Measurements from ENCODE around the gene ABCC6. TPM values are rescaled to one million over a fixed set of nuclear protein-coding genes. Genes with fewer than 3 reads are reported as not detected.

ABCC6 gene
- total RNA-seq, 1 donor from 2014 or later = not detected

DNA sequence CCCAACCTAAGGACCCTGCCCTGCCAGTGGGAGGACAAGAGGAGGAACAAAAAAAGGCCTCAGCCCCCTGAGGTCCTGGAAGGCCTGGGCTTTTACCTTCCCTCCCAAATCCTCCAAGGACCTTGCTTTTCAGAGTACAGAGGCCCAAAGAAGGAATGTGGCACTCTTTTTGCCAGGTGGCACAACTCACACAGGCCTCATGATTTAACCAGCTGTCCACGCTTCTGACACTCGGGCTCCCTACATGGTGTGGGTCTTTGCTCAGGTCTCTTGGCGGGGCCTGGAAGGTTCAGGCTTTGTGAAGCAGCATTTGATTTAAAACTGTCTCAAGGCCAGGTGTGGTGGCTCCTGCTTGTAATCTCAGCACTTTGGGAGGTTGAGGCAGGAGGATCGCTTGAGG lies 120.6 kb downstream of the ABCC6 start:
- DNase-seq (ENCODE audit: low read depth) = no peak
- Histone ChIP-seq H3K27me3 (ENCODE audit: control insufficient read depth, insufficient read depth, low read length) (no peaks in the 10 kb centered on the region), H3K4me3 (ENCODE audit: low read depth, low read length) (no peak overlapping the region), H3K36me3 (ENCODE audit: control insufficient read depth, insufficient read depth, low read length) (peaks cover 30% of the 10 kb centered on the region)
- TF ChIP-seq, protein P1, sequence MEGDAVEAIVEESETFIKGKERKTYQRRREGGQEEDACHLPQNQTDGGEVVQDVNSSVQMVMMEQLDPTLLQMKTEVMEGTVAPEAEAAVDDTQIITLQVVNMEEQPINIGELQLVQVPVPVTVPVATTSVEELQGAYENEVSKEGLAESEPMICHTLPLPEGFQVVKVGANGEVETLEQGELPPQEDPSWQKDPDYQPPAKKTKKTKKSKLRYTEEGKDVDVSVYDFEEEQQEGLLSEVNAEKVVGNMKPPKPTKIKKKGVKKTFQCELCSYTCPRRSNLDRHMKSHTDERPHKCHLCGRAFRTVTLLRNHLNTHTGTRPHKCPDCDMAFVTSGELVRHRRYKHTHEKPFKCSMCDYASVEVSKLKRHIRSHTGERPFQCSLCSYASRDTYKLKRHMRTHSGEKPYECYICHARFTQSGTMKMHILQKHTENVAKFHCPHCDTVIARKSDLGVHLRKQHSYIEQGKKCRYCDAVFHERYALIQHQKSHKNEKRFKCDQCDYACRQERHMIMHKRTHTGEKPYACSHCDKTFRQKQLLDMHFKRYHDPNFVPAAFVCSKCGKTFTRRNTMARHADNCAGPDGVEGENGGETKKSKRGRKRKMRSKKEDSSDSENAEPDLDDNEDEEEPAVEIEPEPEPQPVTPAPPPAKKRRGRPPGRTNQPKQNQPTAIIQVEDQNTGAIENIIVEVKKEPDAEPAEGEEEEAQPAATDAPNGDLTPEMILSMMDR (IDR thresholded peaks at IDR 0.05; ENCODE audit: insufficient read depth, low read length, severe bottlenecking) = no peak
- FAIRE-seq = no peak

DNA sequence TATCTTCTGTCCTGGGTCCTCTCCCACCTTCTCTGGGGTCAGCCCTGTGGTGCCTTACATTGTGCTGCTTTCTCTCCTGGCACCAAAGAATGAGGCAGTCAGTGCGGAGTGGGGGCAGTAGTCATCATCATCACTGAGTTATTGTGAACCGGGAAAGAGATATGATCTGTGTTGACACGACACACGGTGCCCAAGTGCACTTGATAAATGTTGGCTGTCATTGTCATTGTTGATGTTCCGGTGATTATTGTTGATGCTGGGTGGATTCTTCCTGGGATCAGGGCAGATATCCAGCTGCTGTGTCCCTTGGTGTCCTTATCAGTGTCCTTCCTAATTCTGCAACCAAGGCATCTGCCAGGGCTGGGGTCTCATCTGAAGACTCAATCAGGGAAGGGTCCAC lies 121.7 kb downstream of the ABCC6 start:
- H3K27me3 ChIP-seq (ENCODE audit: control insufficient read depth, insufficient read depth, low read length) = no peaks in the 10 kb centered on the region
- peak; percentile 13 for FAIRE-seq
- peaks cover 30% of the 10 kb centered on the region for H3K36me3 ChIP-seq (ENCODE audit: control insufficient read depth, insufficient read depth, low read length)
- TF ChIP-seq, protein P1 (IDR thresholded peaks at IDR 0.05; ENCODE audit: insufficient read depth, low read length, severe bottlenecking) = no peak
- no peak overlapping the region for H3K4me3 ChIP-seq (ENCODE audit: low read depth, low read length)
- no peak for DNase-seq (ENCODE audit: low read depth)

DNA sequence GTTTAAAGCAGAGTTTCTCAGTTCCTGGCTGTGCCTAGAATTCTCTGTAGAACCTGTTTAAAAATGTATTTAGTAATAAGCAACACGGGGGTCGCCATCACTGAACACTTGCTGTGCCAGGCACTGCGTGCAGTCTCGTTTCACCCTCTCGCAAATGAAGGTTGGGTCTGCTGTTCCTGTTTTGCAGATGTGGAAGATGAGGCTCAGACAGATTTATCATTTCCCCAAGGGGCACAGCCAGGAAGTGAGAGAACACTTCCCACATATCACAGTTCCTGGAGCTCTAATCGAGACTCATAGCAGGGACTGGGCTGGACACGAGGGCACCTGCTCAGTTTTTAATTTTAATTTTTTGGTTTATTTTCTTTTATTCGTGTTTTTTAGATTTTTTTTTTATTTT lies 122.7 kb downstream of the ABCC6 start:
- TF ChIP-seq, protein P1 (IDR thresholded peaks at IDR 0.05; ENCODE audit: insufficient read depth, low read length, severe bottlenecking) = no peak
- Histone ChIP-seq H3K27me3 (ENCODE audit: control insufficient read depth, insufficient read depth, low read length) (no peaks in the 10 kb centered on the region), H3K4me3 (ENCODE audit: low read depth, low read length) (no peak overlapping the region), H3K36me3 (ENCODE audit: control insufficient read depth, insufficient read depth, low read length) (peaks cover 28% of the 10 kb centered on the region)
- DNase-seq (ENCODE audit: low read depth) = no peak
- FAIRE-seq = no peak

DNA sequence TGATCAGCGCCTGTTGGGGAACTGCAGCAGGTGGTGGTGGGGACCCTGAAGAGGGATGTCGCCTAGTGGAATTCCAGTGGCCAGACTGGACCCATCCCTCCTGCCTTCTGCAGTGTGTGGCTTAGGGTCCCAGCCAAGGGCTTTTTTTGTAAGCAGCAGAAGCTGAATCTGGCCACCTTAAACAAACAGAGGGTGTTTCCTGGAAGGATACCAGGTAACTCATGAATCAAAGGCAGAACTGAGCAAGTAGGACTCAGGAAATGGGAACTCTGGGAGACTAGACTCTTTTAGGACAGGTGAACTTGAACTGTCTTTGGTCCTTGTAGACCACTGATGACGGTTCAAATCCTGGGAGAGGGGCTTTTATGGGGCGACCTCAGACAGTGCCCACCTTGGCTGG lies 124.0 kb downstream of the ABCC6 start:
- no peak for FAIRE-seq
- no peak overlapping the region for H3K4me3 ChIP-seq (ENCODE audit: low read depth, low read length)
- peaks cover 28% of the 10 kb centered on the region for H3K36me3 ChIP-seq (ENCODE audit: control insufficient read depth, insufficient read depth, low read length)
- H3K27me3 ChIP-seq (ENCODE audit: control insufficient read depth, insufficient read depth, low read length) = no peaks in the 10 kb centered on the region
- no peak for DNase-seq (ENCODE audit: low read depth)
- TF ChIP-seq, protein P1 (IDR thresholded peaks at IDR 0.05; ENCODE audit: insufficient read depth, low read length, severe bottlenecking) = no peak

Other genes starting within 250 kb of the ABCC6 start
- 27.1 and 31.1 TPM in 2 replicates for gene NOMO3, start 9.0 kb upstream of the ABCC6 start, total RNA-seq
- 0.64 and 1.3 TPM in 2 replicates for gene NPIPA7, start 155.6 kb upstream of the ABCC6 start, total RNA-seq